GM13976 (cell line): Measurements from ENCODE around the gene MYRFL.

Source experiments
- DNase-seq: peaks from one replicate; pipeline ENCODE4 v3.0.0; 2012; ENCODE audit warnings: low spot score
- in situ Hi-C: fragments of 300-500 bp; cut with MboI; formaldehyde crosslinking; loops from one replicate; pipeline ENCODE4 v1.12.0; 2022; ENCODE audit warnings: low sequenced_read_pairs, mixed read lengths, inconsistent platforms; ENCODE audit not compliant: unreplicated experiment
- TF ChIP-seq, protein P1 (sequence below): IDR thresholded peaks from 2 replicates; pipeline ENCODE4 v1.5.1; 2012; ENCODE audit warnings: borderline replicate concordance, mild to moderate bottlenecking; ENCODE audit not compliant: insufficient read depth; ENCODE audit errors: extremely low read depth, missing control alignments, control extremely low read depth

Gene MYRFL

DNA sequence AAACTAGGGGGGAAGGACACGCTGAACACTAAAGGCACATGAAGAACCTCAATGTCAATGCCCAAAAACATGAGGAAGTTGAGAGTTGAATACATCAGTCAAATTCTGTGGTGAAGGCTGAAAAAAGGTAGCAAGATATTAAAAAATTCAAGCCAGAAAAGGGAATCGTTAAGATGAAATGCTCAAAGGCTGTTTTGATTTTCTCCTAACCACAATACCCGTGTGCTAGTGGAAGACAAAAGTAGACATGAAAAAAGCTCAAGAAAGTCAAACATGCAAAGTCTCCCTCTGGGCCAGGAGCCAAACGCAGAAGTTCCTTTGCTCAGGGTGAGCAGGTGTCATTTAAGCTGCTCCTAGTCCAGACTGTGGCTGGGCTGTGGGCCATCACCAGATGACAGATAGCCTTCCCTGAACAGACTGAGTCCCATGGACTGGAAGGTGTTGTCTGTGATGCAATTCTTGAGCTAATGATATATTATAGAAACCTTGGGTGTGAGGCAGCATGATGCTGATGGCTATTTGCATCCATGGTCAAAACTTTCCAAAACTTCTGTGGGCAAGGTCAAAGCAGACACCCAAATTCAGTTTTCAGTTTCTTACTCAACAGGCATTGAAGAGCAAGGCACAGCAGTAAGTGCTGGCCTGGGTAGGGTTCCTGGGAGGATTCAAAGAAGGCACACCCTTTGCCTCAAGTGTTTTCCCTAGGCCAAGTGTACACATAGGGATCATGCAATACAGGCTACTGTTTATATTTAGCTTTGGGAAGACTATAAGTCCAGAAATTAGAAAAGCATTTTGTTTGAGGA lies 81.6 kb downstream of the MYRFL start:
- DNase-seq: peak; percentile 7
- in situ Hi-C loops: no loop called here
- TF ChIP-seq, protein P1, sequence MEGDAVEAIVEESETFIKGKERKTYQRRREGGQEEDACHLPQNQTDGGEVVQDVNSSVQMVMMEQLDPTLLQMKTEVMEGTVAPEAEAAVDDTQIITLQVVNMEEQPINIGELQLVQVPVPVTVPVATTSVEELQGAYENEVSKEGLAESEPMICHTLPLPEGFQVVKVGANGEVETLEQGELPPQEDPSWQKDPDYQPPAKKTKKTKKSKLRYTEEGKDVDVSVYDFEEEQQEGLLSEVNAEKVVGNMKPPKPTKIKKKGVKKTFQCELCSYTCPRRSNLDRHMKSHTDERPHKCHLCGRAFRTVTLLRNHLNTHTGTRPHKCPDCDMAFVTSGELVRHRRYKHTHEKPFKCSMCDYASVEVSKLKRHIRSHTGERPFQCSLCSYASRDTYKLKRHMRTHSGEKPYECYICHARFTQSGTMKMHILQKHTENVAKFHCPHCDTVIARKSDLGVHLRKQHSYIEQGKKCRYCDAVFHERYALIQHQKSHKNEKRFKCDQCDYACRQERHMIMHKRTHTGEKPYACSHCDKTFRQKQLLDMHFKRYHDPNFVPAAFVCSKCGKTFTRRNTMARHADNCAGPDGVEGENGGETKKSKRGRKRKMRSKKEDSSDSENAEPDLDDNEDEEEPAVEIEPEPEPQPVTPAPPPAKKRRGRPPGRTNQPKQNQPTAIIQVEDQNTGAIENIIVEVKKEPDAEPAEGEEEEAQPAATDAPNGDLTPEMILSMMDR: no peak

DNA sequence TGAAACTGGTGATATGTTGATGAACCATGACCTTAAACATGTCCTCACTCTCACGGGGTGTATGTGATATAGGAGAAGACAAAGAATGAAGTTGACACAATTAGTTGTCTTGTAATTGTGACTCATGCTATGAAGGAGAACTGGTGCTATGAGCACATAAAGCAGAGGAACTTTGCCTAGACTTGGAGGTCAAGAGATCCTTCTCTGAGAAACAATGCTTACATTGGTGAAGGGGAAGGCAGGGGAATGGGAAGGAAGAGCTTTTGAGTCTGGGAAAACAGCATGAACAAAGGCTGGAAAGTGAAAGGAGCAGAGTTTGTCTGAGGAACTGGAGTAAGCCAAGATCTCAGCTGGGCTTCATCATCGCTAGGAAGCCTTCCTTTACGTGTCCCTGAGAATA lies 83.2 kb downstream of the MYRFL start:
- in situ Hi-C loops: no loop called here
- TF ChIP-seq, protein P1: no peak
- no peak for DNase-seq

DNA sequence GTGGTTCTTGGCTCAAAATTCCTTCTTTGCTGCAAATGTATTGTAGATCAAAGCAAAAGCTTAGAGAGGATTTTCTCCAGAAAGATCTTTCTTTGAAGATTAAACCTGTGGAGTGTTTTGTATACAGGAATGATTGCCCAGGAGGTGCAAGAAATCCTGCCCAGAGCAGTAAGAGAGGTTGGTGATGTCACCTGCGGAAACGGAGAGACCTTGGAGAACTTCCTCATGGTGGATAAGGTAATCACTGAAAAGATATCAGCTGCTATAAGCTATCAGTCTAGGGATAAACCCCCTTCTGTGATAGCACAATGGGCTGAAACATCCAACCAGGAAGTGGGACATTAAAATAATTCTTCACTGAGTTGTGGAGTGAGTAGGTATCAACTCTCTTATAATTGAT lies 85.7 kb downstream of the MYRFL start:
- no peak for DNase-seq
- TF ChIP-seq, protein P1: no peak
- in situ Hi-C loops: no loop called here

DNA sequence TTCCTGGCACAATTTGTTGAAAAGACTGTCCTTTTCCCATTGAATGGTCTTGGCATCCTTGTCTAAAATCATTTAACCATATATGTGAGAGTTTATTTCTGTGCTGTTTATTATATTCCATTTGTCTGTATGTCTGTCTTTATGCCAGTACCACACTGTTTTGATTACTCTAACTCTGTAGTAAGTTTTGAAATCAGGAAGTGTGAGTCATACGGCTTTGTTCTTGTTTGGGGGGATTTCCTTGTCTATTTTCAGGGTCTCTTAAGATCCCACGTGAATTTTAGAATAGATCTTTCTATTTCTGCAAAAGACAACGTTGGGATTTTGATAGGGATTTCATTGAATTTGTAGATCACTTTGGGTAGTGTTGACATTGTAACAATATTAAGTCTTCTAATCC lies 88.5 kb downstream of the MYRFL start:
- no peak for DNase-seq
- in situ Hi-C loops: no loop called here

DNA sequence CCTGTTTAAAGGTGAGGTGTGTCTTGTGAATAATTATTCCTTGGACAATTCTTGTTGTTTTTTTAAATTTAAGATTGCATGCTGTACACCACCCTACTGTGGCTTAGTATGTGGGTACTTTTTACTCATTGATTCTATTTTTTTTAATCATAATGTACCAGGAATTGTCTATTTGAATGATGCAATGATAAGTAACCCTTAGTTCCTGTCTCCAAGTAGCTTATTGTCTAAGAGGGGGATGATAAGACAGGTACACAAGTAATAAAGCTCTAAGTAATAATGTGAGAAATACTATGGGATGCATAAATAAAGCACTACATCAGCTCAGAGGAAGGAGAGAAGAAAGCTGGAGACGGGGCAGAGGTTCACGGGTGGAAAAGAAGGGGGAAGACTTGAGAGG lies 90.9 kb downstream of the MYRFL start:
- in situ Hi-C loops: no loop called here

More for the DNA sequence above, 88.5 kb downstream of the MYRFL start:
- TF ChIP-seq, protein P1: no peak

DNA sequence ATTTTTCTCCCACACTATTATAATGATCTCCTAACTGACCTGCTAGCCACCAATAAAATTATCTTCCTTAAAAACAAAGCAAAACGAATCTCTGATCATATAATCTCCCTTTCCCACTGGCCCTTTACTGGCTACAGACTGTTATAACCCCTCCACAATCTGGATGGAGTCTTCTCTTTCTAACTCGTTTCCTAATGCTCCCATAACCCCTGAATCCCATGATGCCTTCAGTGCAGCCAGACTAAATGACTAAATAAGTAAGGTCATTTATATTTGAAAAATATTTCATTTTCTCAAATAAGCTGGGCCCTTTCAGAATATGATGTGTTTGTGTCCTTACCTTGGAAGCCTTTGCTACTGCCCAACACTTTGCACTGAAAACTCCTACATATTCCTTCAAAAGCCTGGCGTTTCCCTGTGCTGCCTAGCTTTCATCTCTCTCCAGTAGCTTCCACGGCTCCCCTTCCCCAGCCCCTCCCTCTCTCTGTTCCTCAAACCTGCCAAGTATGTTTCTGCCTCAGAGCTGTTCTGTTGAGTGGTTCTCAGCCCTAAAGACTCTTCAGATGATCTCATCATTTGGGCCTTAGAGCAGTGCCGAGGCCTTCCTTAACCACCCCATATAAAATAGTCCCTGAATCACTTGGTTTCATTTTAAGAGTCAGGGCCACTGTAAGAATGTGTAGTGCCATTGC lies 91.7 kb downstream of the MYRFL start:
- in situ Hi-C loops: no loop called here
- TF ChIP-seq, protein P1: no peak
- DNase-seq: no peak

More for the DNA sequence above, 90.9 kb downstream of the MYRFL start:
- DNase-seq: no peak
- TF ChIP-seq, protein P1: no peak
